ENCODE results near the gene OR2H2.

DNA sequence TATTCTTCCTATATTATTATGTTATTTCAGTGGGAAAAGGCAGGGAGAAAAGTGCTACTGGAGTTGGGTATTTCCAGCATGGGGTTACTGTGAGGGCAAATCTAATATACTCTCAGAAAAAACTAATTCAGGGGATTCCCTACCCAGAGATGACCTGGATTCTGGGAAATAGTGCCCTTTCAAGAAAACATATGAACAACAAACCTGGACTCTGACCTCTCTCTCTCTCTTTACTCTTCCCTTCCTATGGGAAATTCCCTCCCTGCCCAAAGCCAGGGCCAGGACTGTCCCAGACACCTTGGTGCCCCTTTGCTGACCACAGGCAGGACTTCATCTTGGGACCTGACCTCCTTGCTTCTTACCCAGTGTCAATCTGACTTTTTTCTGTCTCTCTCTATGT is 23.8 kb upstream of the OR2H2 start:
- TF ChIP-seq, protein P1, sequence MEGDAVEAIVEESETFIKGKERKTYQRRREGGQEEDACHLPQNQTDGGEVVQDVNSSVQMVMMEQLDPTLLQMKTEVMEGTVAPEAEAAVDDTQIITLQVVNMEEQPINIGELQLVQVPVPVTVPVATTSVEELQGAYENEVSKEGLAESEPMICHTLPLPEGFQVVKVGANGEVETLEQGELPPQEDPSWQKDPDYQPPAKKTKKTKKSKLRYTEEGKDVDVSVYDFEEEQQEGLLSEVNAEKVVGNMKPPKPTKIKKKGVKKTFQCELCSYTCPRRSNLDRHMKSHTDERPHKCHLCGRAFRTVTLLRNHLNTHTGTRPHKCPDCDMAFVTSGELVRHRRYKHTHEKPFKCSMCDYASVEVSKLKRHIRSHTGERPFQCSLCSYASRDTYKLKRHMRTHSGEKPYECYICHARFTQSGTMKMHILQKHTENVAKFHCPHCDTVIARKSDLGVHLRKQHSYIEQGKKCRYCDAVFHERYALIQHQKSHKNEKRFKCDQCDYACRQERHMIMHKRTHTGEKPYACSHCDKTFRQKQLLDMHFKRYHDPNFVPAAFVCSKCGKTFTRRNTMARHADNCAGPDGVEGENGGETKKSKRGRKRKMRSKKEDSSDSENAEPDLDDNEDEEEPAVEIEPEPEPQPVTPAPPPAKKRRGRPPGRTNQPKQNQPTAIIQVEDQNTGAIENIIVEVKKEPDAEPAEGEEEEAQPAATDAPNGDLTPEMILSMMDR (IDR thresholded peaks at IDR 0.05) = no peak
- TF ChIP-seq EZH2 (IDR thresholded peaks at IDR 0.05; ENCODE audit: borderline replicate concordance, insufficient read depth, low read depth, low read length, poor library complexity, severe bottlenecking) = no peak

Measured in B cell (primary cell).